Stomach (tissue), 4 donors: Measurements from ENCODE around the gene CD82.
A peak's percentile ranks its signal among the peaks of the same experiment; 100 is the strongest.

Source experiments
- CTCF ChIP-seq, 7 experiments: fragments of 450-650 bp in 4 of 7; fragments of 200-600 bp in 3 of 7; sonication (generic) in 3 of 7; IDR thresholded peaks; one replicate each; pipeline ENCODE4 v1.5.1; 2016 to 2019; ENCODE audit warnings: antibody characterized with exemption in 7 of 7, control low read depth in 2 of 7, mild to moderate bottlenecking in 1 of 7
- POLR2A ChIP-seq, 4 donors: fragments of 450-650 bp; IDR thresholded peaks; one replicate each; pipeline ENCODE4 v1.6.1; 2016; ENCODE audit warnings: antibody characterized with exemption in 4 of 4, control low read depth in 2 of 4, mild to moderate bottlenecking in 1 of 4, moderate library complexity in 1 of 4
- POLR2AphosphoS5 ChIP-seq, 3 donors: sonication (generic); formaldehyde crosslinking; IDR thresholded peaks; one replicate each; pipeline ENCODE4 v1.6.1; 2016; ENCODE audit warnings: antibody characterized with exemption in 3 of 3

- TF ChIP-seq POLR2AphosphoS5 (IDR thresholded peaks at IDR 0.05) (peak in 2 of 3 donors; percentile 72 to 89), POLR2A (IDR thresholded peaks at IDR 0.05) (no peak), CTCF (IDR thresholded peaks at IDR 0.05) (no peak)
Observed at GRCh38 chr11:44659641-44660040, 94.2 kb downstream of the CD82 start.
